ENCODE results near the gene LAMB4. TPM values are rescaled to one million over a fixed set of nuclear protein-coding genes. Genes with fewer than 3 reads are reported as not detected.

LAMB4 gene
- total and polyA plus RNA-seq, 2 experiments from 2014 or later: not detected

DNA sequence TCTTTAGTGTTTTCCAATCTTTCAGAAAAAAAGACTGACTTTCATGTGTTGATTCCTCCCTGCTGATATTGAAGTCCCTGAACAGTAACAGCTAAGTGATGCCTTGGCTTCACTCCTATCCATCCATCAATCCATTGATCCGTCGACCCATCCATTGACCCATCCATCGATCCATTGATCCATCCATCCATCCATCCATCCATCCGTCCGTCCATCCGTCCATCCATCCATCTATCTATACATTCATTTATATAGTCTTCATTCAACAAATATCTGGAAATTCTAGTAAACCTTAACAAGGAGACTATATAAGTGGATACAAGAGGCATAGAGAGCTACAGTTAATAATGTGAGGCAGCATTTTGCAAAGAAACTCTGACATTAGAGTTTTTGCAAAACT is 105.6 kb downstream of the LAMB4 start (continued):
- TF ChIP-seq, protein P1, sequence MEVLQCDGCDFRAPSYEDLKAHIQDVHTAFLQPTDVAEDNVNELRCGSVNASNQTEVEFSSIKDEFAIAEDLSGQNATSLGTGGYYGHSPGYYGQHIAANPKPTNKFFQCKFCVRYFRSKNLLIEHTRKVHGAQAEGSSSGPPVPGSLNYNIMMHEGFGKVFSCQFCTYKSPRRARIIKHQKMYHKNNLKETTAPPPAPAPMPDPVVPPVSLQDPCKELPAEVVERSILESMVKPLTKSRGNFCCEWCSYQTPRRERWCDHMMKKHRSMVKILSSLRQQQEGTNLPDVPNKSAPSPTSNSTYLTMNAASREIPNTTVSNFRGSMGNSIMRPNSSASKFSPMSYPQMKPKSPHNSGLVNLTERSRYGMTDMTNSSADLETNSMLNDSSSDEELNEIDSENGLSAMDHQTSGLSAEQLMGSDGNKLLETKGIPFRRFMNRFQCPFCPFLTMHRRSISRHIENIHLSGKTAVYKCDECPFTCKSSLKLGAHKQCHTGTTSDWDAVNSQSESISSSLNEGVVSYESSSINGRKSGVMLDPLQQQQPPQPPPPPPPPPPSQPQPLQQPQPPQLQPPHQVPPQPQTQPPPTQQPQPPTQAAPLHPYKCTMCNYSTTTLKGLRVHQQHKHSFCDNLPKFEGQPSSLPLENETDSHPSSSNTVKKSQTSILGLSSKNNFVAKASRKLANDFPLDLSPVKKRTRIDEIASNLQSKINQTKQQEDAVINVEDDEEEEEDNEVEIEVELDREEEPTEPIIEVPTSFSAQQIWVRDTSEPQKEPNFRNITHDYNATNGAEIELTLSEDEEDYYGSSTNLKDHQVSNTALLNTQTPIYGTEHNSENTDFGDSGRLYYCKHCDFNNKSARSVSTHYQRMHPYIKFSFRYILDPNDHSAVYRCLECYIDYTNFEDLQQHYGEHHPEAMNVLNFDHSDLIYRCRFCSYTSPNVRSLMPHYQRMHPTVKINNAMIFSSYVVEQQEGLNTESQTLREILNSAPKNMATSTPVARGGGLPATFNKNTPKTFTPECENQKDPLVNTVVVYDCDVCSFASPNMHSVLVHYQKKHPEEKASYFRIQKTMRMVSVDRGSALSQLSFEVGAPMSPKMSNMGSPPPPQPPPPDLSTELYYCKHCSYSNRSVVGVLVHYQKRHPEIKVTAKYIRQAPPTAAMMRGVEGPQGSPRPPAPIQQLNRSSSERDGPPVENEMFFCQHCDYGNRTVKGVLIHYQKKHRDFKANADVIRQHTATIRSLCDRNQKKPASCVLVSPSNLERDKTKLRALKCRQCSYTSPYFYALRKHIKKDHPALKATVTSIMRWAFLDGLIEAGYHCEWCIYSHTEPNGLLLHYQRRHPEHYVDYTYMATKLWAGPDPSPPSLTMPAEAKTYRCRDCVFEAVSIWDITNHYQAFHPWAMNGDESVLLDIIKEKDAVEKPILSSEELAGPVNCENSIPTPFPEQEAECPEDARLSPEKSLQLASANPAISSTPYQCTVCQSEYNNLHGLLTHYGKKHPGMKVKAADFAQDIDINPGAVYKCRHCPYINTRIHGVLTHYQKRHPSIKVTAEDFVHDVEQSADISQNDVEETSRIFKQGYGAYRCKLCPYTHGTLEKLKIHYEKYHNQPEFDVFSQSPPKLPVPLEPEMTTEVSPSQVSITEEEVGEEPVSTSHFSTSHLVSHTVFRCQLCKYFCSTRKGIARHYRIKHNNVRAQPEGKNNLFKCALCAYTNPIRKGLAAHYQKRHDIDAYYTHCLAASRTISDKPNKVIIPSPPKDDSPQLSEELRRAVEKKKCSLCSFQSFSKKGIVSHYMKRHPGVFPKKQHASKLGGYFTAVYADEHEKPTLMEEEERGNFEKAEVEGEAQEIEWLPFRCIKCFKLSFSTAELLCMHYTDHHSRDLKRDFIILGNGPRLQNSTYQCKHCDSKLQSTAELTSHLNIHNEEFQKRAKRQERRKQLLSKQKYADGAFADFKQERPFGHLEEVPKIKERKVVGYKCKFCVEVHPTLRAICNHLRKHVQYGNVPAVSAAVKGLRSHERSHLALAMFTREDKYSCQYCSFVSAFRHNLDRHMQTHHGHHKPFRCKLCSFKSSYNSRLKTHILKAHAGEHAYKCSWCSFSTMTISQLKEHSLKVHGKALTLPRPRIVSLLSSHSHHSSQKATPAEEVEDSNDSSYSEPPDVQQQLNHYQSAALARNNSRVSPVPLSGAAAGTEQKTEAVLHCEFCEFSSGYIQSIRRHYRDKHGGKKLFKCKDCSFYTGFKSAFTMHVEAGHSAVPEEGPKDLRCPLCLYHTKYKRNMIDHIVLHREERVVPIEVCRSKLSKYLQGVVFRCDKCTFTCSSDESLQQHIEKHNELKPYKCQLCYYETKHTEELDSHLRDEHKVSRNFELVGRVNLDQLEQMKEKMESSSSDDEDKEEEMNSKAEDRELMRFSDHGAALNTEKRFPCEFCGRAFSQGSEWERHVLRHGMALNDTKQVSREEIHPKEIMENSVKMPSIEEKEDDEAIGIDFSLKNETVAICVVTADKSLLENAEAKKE (CRISPR knock-in tag; IDR thresholded peaks at IDR 0.05): no peak

DNA sequence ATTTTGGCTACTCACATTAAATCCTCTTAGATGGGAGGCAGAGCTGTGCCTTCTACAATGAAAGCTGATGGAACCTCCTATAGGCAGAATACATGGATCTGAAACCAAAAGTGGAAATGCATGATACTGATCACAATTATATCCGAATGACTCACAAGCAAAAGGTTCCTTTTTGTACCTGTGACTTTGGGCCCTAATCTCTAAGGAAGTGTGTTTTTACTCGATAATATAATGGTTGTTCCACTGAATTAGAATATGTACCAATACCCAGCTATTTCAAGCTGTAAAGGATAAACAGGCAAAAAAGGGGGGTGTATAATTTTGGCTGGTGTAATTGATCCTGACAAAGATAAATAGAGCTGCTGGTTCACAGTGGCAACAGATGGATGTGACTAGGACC is 109.6 kb downstream of the LAMB4 start:
- H3F3A ChIP-seq (replicated peaks; ENCODE audit: low read depth): no peaks in the 10 kb centered on the region
- DNase-seq (ENCODE audit: low spot score) (no peak), ATAC-seq (no peak)
- H3K4me3 ChIP-seq: no peak overlapping the region
- no peaks in the 10 kb centered on the region for H3K36me3 Mint-ChIP-seq (ENCODE audit: low read depth)
- H3K9me3 Mint-ChIP-seq: no peaks in the 10 kb centered on the region
- no peak overlapping the region for H3K27ac ChIP-seq (ENCODE audit: low read depth)
- H3K27ac Mint-ChIP-seq: no peak overlapping the region
- peaks cover 2% of the 10 kb centered on the region for H3K27me3 Mint-ChIP-seq (ENCODE audit: insufficient read depth, low read depth, poor library complexity)
- H4K20me1 ChIP-seq (replicated peaks; ENCODE audit: insufficient read depth): no peaks in the 10 kb centered on the region
- no peak overlapping the region for H2AFZ ChIP-seq
- TF ChIP-seq, protein P2, sequence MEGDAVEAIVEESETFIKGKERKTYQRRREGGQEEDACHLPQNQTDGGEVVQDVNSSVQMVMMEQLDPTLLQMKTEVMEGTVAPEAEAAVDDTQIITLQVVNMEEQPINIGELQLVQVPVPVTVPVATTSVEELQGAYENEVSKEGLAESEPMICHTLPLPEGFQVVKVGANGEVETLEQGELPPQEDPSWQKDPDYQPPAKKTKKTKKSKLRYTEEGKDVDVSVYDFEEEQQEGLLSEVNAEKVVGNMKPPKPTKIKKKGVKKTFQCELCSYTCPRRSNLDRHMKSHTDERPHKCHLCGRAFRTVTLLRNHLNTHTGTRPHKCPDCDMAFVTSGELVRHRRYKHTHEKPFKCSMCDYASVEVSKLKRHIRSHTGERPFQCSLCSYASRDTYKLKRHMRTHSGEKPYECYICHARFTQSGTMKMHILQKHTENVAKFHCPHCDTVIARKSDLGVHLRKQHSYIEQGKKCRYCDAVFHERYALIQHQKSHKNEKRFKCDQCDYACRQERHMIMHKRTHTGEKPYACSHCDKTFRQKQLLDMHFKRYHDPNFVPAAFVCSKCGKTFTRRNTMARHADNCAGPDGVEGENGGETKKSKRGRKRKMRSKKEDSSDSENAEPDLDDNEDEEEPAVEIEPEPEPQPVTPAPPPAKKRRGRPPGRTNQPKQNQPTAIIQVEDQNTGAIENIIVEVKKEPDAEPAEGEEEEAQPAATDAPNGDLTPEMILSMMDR (conservative IDR thresholded peaks at IDR 0.05; ENCODE audit: low read depth in 2 of 2): no peak
- H3K4me3 Mint-ChIP-seq: no peak overlapping the region
- H3K4me1 ChIP-seq (ENCODE audit: insufficient read depth): no peaks in the 10 kb centered on the region
- no peaks in the 10 kb centered on the region for H3K36me3 ChIP-seq (ENCODE audit: insufficient read depth)
- no peaks in the 10 kb centered on the region for H3K27me3 ChIP-seq (ENCODE audit: insufficient read depth)
- no peaks in the 10 kb centered on the region for H3K79me2 ChIP-seq (replicated peaks; ENCODE audit: insufficient read depth)
- H3K9me2 ChIP-seq (ENCODE audit: insufficient read depth): no peaks in the 10 kb centered on the region
- H3K4me2 ChIP-seq: no peak overlapping the region
- no peaks in the 10 kb centered on the region for H3K4me1 Mint-ChIP-seq

- H3K4me2 ChIP-seq: no peak overlapping the region
- H3K27me3 ChIP-seq (ENCODE audit: insufficient read depth): no peaks in the 10 kb centered on the region
- no peak overlapping the region for H3K27ac ChIP-seq (ENCODE audit: low read depth)
- H3F3A ChIP-seq (replicated peaks; ENCODE audit: low read depth): no peaks in the 10 kb centered on the region
- H3K4me1 Mint-ChIP-seq: no peaks in the 10 kb centered on the region
- ATAC-seq: no peak
- no peak overlapping the region for H3K27ac Mint-ChIP-seq
- H3K27me3 Mint-ChIP-seq (ENCODE audit: insufficient read depth, low read depth, poor library complexity): peaks cover 2% of the 10 kb centered on the region
- H3K4me3 ChIP-seq: no peak overlapping the region
- no peak for TF ChIP-seq JUNB (IDR thresholded peaks at IDR 0.05; ENCODE audit: unreplicated experiment)
- TF ChIP-seq ZNF114 (CRISPR knock-in tag; IDR thresholded peaks at IDR 0.05): no peak
- no peak for TF ChIP-seq EZH2 (IDR thresholded peaks at IDR 0.05; ENCODE audit: low read depth, unreplicated experiment)
- no peak for TF ChIP-seq ZNF331 (CRISPR knock-in tag; IDR thresholded peaks at IDR 0.05; ENCODE audit: low read depth)
- TF ChIP-seq STAT1 (IDR thresholded peaks at IDR 0.05; ENCODE audit: unreplicated experiment): no peak
- no peak for TF ChIP-seq CREB1 (CRISPR knock-in tag; IDR thresholded peaks at IDR 0.05; ENCODE audit: low read depth)
- TF ChIP-seq ETS1 (IDR thresholded peaks at IDR 0.05): no peak
- no peak for TF ChIP-seq POLR2AphosphoS5 (IDR thresholded peaks at IDR 0.05; ENCODE audit: low read depth)
- no peaks in the 10 kb centered on the region for H3K79me2 ChIP-seq (replicated peaks; ENCODE audit: insufficient read depth)
- no peak overlapping the region for H2AFZ ChIP-seq
- no peaks in the 10 kb centered on the region for H3K4me1 ChIP-seq (ENCODE audit: insufficient read depth)
- no peak for DNase-seq (ENCODE audit: low spot score)
- no peaks in the 10 kb centered on the region for H4K20me1 ChIP-seq (replicated peaks; ENCODE audit: insufficient read depth)
- H3K4me3 Mint-ChIP-seq: no peak overlapping the region
- no peaks in the 10 kb centered on the region for H3K9me2 ChIP-seq (ENCODE audit: insufficient read depth)
- H3K36me3 ChIP-seq (ENCODE audit: insufficient read depth): no peaks in the 10 kb centered on the region
- no peaks in the 10 kb centered on the region for H3K36me3 Mint-ChIP-seq (ENCODE audit: low read depth)
- no peaks in the 10 kb centered on the region for H3K9me3 Mint-ChIP-seq
Measured at GRCh38 chr7:108018668-108019067, 111.5 kb downstream of the LAMB4 start.

Data from GM23338 (cell line).